VCaP (cell line): ENCODE results near the gene ETFBKMT.
"Not testable (repeated sequence)": the region's sequence is repeated elsewhere in the genome, so short reads cannot be mapped to it uniquely, and the experiment has no call there.

Source experiments
- H3K27ac ChIP-seq: fragments of 450-650 bp; 2 replicates; pipeline ENCODE4 v1.5.1; 2017
- CTCF ChIP-seq: fragments of 450-650 bp; conservative IDR thresholded peaks from 2 replicates; pipeline ENCODE4 v1.5.1; 2017; ENCODE audit warnings: mild to moderate bottlenecking, moderate library complexity

Gene ETFBKMT

DNA sequence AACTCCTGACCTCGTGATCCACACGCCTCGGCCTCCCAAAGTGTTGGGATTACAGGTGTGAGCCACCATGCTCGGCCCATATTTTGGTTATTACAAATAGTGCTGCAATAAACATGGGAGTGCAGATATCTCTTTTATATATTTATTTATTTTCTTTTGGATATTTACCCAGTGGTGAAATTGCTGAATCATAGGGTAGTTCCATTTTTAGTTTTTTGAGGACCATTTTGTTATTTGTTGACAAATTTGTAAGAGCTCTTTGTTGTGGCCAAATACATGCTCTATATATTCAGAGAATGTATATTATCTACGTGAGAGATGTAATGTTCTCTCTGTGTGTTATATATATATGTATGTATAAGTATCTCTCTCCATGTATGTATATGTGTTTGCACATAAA, 53.4 kb downstream of the ETFBKMT start:
- no peak for TF ChIP-seq CTCF

GRCh38 chr12:31714406-31715271, 55.2 kb downstream of the ETFBKMT start:
- H3K27ac ChIP-seq = peak overlapping the region; percentile 28; the same call in 1 of the 2 replicates

More for the DNA sequence above, 53.4 kb downstream of the ETFBKMT start:
- no peak overlapping the region for H3K27ac ChIP-seq

GRCh38 chr12:31715283-31715825, 55.9 kb downstream of the ETFBKMT start:
- TF ChIP-seq CTCF = no peak
- H3K27ac ChIP-seq = peak overlapping the region; percentile 28

More at GRCh38 chr12:31714406-31715271, 55.2 kb downstream of the ETFBKMT start:
- no peak for TF ChIP-seq CTCF

GRCh38 chr12:31716998-31717397, 57.5 kb downstream of the ETFBKMT start:
- not testable (repeated sequence) for H3K27ac ChIP-seq

DNA sequence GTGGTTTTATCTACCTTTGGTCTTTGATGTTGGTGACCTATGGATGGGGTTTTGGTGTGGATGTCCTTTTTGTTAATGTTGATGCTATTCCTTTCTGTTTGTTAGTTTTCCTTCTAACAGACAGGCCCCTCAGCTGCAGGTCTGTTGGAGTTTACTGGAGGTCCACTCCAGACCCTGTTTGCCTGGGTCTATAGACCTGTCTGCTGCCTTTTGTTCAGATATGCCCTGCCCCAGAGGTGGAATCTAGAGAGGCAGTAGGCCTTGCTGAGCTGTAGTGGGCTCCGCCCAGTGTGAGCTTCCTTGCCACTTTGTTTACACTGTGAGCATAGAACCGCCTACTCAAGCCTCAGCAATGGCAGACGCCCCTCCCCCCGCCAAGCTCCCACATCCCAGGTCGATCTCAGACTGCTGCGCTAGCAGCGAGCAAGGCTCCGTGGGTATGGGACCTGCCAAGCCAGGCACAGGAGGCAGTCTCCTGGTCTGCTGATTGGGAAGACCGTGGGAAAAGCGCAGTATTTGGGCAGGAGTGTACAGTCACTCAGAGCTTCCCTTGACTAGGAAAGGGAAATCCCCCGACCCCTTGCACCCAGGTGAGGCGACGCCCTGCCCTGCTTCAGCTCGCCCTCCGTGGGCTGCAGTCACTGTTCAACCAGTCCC, 59.2 kb downstream of the ETFBKMT start:
- not testable (repeated sequence) for H3K27ac ChIP-seq

DNA sequence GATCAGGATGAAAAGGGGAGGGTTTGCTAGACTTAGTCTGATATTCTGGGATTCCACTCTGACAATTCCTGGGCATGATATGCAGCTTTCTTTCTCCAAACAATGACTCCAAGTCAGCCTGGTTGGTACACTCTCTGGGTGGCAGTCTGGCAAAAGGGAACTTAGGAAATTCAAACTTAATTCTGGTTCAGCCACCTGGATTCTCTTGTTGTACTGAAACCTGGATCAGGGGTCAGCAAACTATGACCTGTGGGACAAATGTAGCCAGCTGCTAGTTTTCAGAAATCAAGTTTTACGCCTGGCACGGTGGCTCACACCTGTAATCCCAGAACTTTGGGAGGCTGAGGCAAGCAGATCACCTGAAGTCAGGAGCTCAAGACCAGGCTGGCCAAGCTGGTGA, 63.1 kb downstream of the ETFBKMT start:
- no peak for TF ChIP-seq CTCF
- no peak overlapping the region for H3K27ac ChIP-seq
